ENCODE results near the gene RLN3.

RLN3 gene

GRCh38 chr19:14053500-14053899 lies 25.6 kb downstream of the RLN3 start:
- Histone ChIP-seq H3K36me3 (ENCODE audit: control insufficient read depth, insufficient read depth, low read length) (peaks cover 17% of the 10 kb centered on the region), H3K27me3 (replicated peaks; ENCODE audit: control insufficient read depth, insufficient read depth, low read length) (peaks cover 1% of the 10 kb centered on the region), H3K4me3 (replicated peaks; ENCODE audit: low read depth, low read length) (no peak overlapping the region)
- TF ChIP-seq CTCF (IDR thresholded peaks at IDR 0.05; ENCODE audit: insufficient read depth, low read length, poor library complexity, severe bottlenecking), result no peak
- DNase-seq (ENCODE audit: extremely low read depth, insufficient read length), result no peak

- DNase-seq (ENCODE audit: extremely low read depth, insufficient read length), result no peak
- Histone ChIP-seq H3K36me3 (ENCODE audit: control insufficient read depth, insufficient read depth, low read length) (peaks cover 12% of the 10 kb centered on the region), H3K4me3 (replicated peaks; ENCODE audit: low read depth, low read length) (no peak overlapping the region), H3K27me3 (replicated peaks; ENCODE audit: control insufficient read depth, insufficient read depth, low read length) (peaks cover 4% of the 10 kb centered on the region)
- TF ChIP-seq CTCF (IDR thresholded peaks at IDR 0.05; ENCODE audit: insufficient read depth, low read length, poor library complexity, severe bottlenecking), result no peak
These were observed 26.2 kb downstream of the RLN3 start for GRCh38 chr19:14054099-14054498.

- H3K4me3 ChIP-seq (replicated peaks; ENCODE audit: low read depth, low read length), result no peak overlapping the region
- DNase-seq (ENCODE audit: extremely low read depth, insufficient read length), result no peak
- TF ChIP-seq CTCF (IDR thresholded peaks at IDR 0.05; ENCODE audit: insufficient read depth, low read length, poor library complexity, severe bottlenecking), result no peak
- H3K36me3 ChIP-seq (ENCODE audit: control insufficient read depth, insufficient read depth, low read length), result peaks cover 11% of the 10 kb centered on the region
- H3K27me3 ChIP-seq (replicated peaks; ENCODE audit: control insufficient read depth, insufficient read depth, low read length), result peaks cover 4% of the 10 kb centered on the region
These were observed 26.8 kb downstream of the RLN3 start for GRCh38 chr19:14054721-14055120.

- Histone ChIP-seq H3K27me3 (replicated peaks; ENCODE audit: control insufficient read depth, insufficient read depth, low read length) (peaks cover 5% of the 10 kb centered on the region), H3K4me3 (replicated peaks; ENCODE audit: low read depth, low read length) (no peak overlapping the region), H3K36me3 (ENCODE audit: control insufficient read depth, insufficient read depth, low read length) (peaks cover 11% of the 10 kb centered on the region)
- no peak for TF ChIP-seq CTCF (IDR thresholded peaks at IDR 0.05; ENCODE audit: insufficient read depth, low read length, poor library complexity, severe bottlenecking)
- no peak for DNase-seq (ENCODE audit: extremely low read depth, insufficient read length)
These were observed 27.4 kb downstream of the RLN3 start for GRCh38 chr19:14055396-14055795.

GRCh38 chr19:14056069-14056666 lies 28.2 kb downstream of the RLN3 start:
- Histone ChIP-seq H3K27me3 (replicated peaks; ENCODE audit: control insufficient read depth, insufficient read depth, low read length) (peaks cover 6% of the 10 kb centered on the region), H3K36me3 (ENCODE audit: control insufficient read depth, insufficient read depth, low read length) (peaks cover 7% of the 10 kb centered on the region), H3K4me3 (replicated peaks; ENCODE audit: low read depth, low read length) (no peak overlapping the region)
- TF ChIP-seq CTCF (IDR thresholded peaks at IDR 0.05; ENCODE audit: insufficient read depth, low read length, poor library complexity, severe bottlenecking), result no peak
- no peak for DNase-seq (ENCODE audit: extremely low read depth, insufficient read length)

Measured in GM06990 (cell line).